Activated naive CD4-positive, alpha-beta T cell treated with anti-CD3 and anti-CD28 coated beads for 36 hours (primary cell): ENCODE results near the gene SFN. TPM values are rescaled to one million over a fixed set of nuclear protein-coding genes. Genes with fewer than 3 reads are reported as not detected.

Experiments used
- CTCF ChIA-PET: fragments of 350-600 bp; sonication (Branson Sonifier 250); formaldehyde crosslinking; loops from one replicate; lab custom pipeline; 2021; ENCODE audit warnings: antibody characterized with exemption; lab: Charles Lee
- DNase-seq: peaks from one replicate; pipeline ENCODE4 v3.0.0-alpha.2; 2020
- H3K27ac Mint-ChIP-seq: one replicate; pipeline ENCODE4 v1.8.0; 2021; ENCODE audit warnings: mild to moderate bottlenecking, mixed read lengths
- H3K27me3 Mint-ChIP-seq: one replicate; pipeline ENCODE4 v1.8.0; 2021; ENCODE audit warnings: low read depth, mixed read lengths
- H3K36me3 Mint-ChIP-seq: one replicate; pipeline ENCODE4 v1.8.0; 2021; ENCODE audit warnings: low read depth, mixed read lengths
- H3K4me1 Mint-ChIP-seq: one replicate; pipeline ENCODE4 v1.8.0; 2021; ENCODE audit warnings: low read depth, mixed read lengths
- H3K4me3 Mint-ChIP-seq: one replicate; pipeline ENCODE4 v1.8.0; 2021; ENCODE audit warnings: mild to moderate bottlenecking, moderate library complexity, mixed read lengths
- H3K9me3 Mint-ChIP-seq: one replicate; pipeline ENCODE4 v1.8.0; 2021; ENCODE audit warnings: mixed read lengths
- intact Hi-C: fragments of 100-400 bp; cut with micrococcal nuclease; formaldehyde crosslinking; loops from one replicate; pipeline ENCODE4 v1.15.1; 2023
- total RNA-seq, 2 experiments: library from RNA; stranded (reverse); gene quantifications; one replicate each; pipeline ENCODE4 v1.2.3, GENCODE V29; 2021

The SFN gene
- total RNA-seq: under 1 TPM; 0.26 to 0.52 TPM

DNA sequence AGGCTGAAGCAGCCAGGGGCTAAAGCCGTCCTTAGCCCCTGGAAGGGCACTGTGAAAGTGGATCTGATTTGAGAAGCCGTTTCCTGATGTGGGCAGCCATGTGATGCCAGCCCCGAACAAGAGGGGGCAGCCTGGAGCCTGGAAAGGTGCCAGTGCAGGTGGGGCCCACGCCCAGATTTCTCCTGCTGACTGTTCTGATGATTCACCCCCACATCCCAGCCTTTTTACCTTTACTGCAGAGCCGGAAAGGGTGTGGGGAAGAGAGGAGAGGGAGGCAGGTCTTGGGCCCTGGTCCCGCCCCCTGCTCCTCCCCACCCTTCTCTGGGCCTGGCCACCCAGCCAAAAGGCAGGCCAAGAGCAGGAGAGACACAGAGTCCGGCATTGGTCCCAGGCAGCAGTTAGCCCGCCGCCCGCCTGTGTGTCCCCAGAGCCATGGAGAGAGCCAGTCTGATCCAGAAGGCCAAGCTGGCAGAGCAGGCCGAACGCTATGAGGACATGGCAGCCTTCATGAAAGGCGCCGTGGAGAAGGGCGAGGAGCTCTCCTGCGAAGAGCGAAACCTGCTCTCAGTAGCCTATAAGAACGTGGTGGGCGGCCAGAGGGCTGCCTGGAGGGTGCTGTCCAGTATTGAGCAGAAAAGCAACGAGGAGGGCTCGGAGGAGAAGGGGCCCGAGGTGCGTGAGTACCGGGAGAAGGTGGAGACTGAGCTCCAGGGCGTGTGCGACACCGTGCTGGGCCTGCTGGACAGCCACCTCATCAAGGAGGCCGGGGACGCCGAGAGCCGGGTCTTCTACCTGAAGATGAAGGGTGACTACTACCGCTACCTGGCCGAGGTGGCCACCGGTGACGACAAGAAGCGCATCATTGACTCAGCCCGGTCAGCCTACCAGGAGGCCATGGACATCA is at the start of gene SFN:
Gene SFN (plus strand): TSS at position 369 of the 904 bp plus-strand sequence. CDS start 64 bp downstream, at position 433.
- no peak within 1 kb of the TSS for H3K27ac Mint-ChIP-seq
- no peaks in the 10 kb centered on the region for H3K27me3 Mint-ChIP-seq
- peaks cover 21% of the 10 kb centered on the region for H3K4me1 Mint-ChIP-seq
- DNase-seq: peak; percentile 76
- intact Hi-C loops: no loop called here
- H3K9me3 Mint-ChIP-seq: no peaks in the 10 kb centered on the region
- H3K36me3 Mint-ChIP-seq: no peaks in the 10 kb centered on the region
- CTCF ChIA-PET: interaction anchor here (0.8 to 1.1 kb wide), 4 partner anchors 31 to 262 kb away, joined by 3 read pairs; no protein-coding TSS in a partner anchor
- peak within 1 kb of the TSS; percentile 92 for H3K4me3 Mint-ChIP-seq

DNA sequence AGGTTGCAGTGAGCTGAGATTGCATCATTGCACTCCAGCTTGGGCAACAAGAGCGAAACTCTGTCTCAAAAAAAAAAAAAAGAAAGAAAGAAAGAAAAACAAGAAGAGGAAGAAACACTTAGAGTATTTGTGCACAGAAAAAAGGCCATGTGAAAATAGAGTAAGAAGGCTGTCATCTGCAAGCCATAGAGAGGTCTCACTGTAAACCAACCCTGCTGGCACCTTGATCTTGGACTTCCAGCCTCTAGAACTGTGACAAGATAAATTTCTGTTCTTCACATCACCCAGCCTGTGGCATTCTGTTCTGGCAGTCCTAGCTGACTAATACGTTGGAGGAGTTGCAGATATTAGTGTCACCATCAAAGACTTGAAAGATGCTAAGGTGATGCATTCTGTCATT is 48.6 kb upstream of the SFN start:
- DNase-seq: no peak
- Mint-ChIP-seq H3K9me3 (no peaks in the 10 kb centered on the region), H3K4me3 (no peak overlapping the region), H3K27ac (no peak overlapping the region), H3K27me3 (no peaks in the 10 kb centered on the region), H3K36me3 (no peaks in the 10 kb centered on the region), H3K4me1 (peaks cover 14% of the 10 kb centered on the region)
- intact Hi-C loops: no loop called here
- CTCF ChIA-PET: interaction anchor here (0.7 to 2.0 kb wide), 2 partner anchors 19 to 231 kb away, joined by 5 to 8 read pairs; no protein-coding TSS in a partner anchor

DNA sequence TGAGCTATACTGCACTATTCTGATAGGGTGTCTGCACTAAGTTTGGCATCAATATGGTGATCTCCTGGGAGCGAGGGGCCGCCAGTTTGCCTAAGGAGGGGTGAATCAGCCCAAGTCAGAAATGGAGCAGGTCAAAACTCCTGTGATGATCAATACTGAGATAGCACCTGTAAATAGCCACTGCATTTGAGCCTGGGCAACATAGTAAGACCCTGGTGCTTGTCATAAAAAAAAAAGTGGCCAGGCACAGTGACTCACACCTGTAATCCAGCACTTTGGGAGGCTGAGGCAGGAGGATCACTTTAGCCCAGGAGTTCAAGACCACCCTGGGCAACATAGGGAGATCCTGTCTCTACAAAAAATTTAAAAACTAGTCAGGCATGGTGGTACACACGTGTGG is 48.1 kb upstream of the SFN start:
- CTCF ChIA-PET: interaction anchor here (2.0 kb wide), 1 partner anchor 18 kb away, joined by 8 read pairs; no protein-coding TSS in a partner anchor
- Mint-ChIP-seq H3K27me3 (no peaks in the 10 kb centered on the region), H3K9me3 (no peaks in the 10 kb centered on the region), H3K4me1 (peaks cover 14% of the 10 kb centered on the region), H3K36me3 (no peaks in the 10 kb centered on the region), H3K4me3 (no peak overlapping the region), H3K27ac (no peak overlapping the region)
- intact Hi-C loops: no loop called here
- DNase-seq: no peak

DNA sequence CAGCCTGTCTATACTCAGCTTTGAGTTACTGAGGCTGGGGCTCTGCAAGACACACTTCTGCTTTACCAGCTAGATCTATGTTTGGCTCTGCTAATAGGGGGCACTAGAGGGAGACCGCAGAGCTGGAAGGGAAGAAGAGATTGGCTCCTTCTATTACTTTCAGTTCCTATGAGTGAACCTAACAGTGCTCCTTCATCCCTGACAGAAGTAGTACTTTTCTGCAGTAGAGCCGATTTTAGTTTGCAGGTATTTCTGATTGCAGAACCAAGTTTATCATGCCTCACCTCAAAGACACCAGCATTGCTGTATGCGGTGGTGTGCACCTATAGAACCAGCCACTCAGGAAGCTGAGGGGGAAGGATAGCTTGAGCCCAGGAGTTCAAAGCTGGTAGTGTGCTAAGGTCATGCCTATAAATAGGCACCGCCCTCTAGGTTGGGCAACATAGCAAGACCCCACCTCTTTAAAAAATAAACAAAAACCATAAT is 42.1 kb upstream of the SFN start:
- intact Hi-C loops: no loop called here
- H3K36me3 Mint-ChIP-seq: no peaks in the 10 kb centered on the region
- H3K9me3 Mint-ChIP-seq: no peaks in the 10 kb centered on the region
- peak; percentile 47 for DNase-seq
- no peaks in the 10 kb centered on the region for H3K27me3 Mint-ChIP-seq
- CTCF ChIA-PET: interaction anchor here (0.6 to 2.5 kb wide), 15 partner anchors 10 to 282 kb away, joined by 3 to 30 read pairs (median 3); no protein-coding TSS in a partner anchor
- H3K4me1 Mint-ChIP-seq: peaks cover 21% of the 10 kb centered on the region
- peak overlapping the region; percentile 51 for H3K27ac Mint-ChIP-seq
- H3K4me3 Mint-ChIP-seq: peak overlapping the region; percentile 52

DNA sequence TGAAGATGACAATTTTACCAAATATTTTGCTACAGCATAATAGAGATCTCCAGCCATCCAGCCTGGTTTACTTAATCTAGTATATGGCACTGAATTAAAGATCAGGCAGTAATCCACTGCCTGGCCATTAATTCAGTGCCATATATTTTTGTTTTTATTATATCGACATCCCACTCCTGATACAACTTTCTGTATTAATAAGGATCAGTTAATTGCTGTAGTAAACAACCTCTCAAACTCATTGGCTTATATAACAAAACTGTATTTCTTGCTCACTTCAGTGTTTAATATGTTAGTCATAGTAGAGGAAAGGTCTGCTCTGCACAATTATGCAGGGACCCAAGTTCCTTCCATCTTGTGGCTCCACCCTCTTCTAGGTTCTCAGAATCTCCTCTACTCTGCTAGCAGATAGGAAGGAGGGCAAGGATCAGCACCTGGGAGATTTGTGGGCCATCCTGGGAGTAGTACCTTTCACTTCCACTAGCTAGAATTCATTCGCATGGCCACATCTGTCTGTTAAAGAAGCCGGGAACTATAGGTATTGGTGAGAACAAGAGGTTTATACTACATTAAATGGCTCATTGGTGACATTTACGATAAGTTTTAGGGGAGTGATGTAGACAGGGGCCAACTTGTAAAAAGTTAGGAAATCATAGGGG is 40.1 kb upstream of the SFN start:
- Mint-ChIP-seq H3K27ac (no peak overlapping the region), H3K4me3 (no peak overlapping the region), H3K4me1 (peaks cover 28% of the 10 kb centered on the region)

DNA sequence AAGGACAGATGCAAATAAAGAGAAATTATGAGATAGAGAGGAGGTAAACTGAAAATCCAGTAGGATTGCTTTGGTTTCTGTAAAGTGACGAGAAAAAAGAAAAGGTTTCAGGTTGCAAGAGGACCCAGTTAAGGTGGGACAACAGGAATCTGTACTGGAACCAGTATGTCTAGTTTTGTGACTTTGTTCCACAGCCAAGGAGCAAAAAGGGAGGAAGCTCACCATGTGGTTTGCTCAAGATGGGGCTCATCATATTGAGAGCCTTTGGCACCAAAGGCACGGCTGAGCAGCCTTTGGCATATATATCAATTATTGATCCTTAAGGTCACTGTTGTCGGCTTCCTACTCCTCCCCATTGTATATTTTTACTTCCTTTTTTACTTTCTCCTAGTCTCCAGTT is 38.2 kb upstream of the SFN start:
- H3K36me3 Mint-ChIP-seq: peaks cover 12% of the 10 kb centered on the region
- DNase-seq: no peak
- H3K27me3 Mint-ChIP-seq: no peaks in the 10 kb centered on the region
- H3K4me1 Mint-ChIP-seq: peaks cover 45% of the 10 kb centered on the region
- H3K4me3 Mint-ChIP-seq: no peak overlapping the region
- no peak overlapping the region for H3K27ac Mint-ChIP-seq
- intact Hi-C loops: no loop called here
- CTCF ChIA-PET: interaction anchor here (1.0 to 1.5 kb wide), 4 partner anchors 14 to 222 kb away, joined by 3 to 8 read pairs (median 4); no protein-coding TSS in a partner anchor
- no peaks in the 10 kb centered on the region for H3K9me3 Mint-ChIP-seq

More for the DNA sequence above, 40.1 kb upstream of the SFN start:
- H3K36me3 Mint-ChIP-seq: peaks cover 6% of the 10 kb centered on the region
- intact Hi-C loops: no loop called here
- H3K27me3 Mint-ChIP-seq: no peaks in the 10 kb centered on the region
- CTCF ChIA-PET: interaction anchor here (0.7 to 1.2 kb wide), 5 partner anchors 11 to 60 kb away, joined by 3 to 6 read pairs (median 4); no protein-coding TSS in a partner anchor
- no peak for DNase-seq
- no peaks in the 10 kb centered on the region for H3K9me3 Mint-ChIP-seq

DNA sequence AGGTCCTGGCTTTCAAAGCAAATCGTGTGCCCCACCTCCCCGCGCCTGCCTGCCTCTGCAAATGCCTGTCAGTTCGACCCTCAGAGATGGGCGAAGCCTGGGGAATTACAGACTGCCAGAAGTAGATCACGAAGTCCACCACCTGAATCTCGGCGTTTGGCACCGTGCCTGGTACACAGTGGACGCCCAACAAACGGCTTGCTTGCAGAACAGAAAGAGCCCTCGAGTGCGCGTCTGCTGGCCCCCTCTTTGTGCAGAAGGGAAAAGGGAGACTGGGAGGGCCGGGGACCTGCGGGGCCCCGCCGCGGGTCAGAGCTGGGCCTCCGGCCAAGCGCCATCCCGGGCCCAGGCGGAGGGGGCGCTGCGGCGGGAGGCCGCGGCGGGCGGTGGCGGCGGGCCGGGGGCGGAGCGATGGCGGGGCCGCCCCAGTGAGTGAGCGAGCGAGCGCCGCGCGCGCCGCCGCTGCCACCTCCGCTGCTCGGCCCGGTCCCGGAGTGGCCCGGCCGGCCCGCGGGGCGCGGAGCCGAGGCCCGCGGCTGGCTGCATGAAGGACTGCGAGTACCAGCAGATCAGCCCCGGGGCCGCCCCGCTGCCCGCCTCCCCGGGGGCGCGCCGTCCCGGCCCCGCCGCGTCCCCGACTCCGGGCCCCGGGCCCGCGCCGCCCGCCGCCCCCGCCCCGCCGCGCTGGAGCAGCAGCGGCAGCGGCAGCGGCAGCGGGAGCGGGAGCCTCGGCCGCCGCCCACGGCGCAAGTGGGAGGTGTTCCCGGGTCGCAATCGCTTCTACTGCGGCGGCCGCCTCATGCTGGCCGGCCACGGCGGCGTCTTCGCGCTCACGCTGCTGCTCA is 36.5 kb upstream of the SFN start, which contains the start of gene ZDHHC18:
Gene ZDHHC18 (plus strand): TSS at position 428 of the 845 bp plus-strand sequence. CDS start 117 bp downstream, at position 545.
- peak; percentile 66 for DNase-seq
- H3K27me3 Mint-ChIP-seq: no peaks in the 10 kb centered on the region
- H3K27ac Mint-ChIP-seq: peak within 1 kb of the TSS; percentile 93
- H3K36me3 Mint-ChIP-seq: peaks cover 19% of the 10 kb centered on the region
- H3K4me1 Mint-ChIP-seq: peaks cover 50% of the 10 kb centered on the region
- intact Hi-C loops: no loop called here
- CTCF ChIA-PET: no interaction called here
- no peaks in the 10 kb centered on the region for H3K9me3 Mint-ChIP-seq
- peak within 1 kb of the TSS; percentile 88 for H3K4me3 Mint-ChIP-seq

DNA sequence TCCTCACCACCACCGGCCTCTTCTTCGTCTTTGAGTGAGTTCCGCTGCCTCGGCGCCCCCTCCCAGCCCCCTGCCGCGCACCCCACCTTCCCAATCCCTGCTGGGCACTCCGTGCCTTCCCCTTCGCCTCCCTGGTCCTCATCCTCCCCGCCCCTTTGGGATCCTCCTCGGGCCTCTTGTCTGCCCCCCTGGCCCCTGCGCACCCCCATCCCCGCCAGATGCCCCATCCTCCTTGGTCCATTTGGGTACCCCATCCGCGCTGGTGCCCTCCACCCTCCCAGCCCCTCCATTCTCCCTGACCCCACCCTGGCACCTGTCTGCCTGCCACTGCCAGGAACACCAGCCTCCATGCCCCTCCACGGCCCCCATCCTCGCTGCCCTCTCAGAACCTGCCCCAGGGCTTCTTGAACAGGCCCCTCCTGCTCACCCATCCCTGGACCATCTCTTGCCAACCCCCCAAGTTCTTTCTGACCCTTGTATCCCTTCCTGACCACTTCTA is 35.8 kb upstream of the SFN start:
- peak overlapping the region; percentile 87 for H3K4me3 Mint-ChIP-seq
- H3K9me3 Mint-ChIP-seq: no peaks in the 10 kb centered on the region
- intact Hi-C loops: no loop called here
- H3K27me3 Mint-ChIP-seq: no peaks in the 10 kb centered on the region
- peaks cover 21% of the 10 kb centered on the region for H3K36me3 Mint-ChIP-seq
- H3K4me1 Mint-ChIP-seq: peaks cover 56% of the 10 kb centered on the region
- no peak for DNase-seq
- H3K27ac Mint-ChIP-seq: peak overlapping the region; percentile 85
- CTCF ChIA-PET: interaction anchor here (1.6 kb wide), 2 partner anchors 17 to 225 kb away, joined by 4 to 10 read pairs; no protein-coding TSS in a partner anchor

DNA sequence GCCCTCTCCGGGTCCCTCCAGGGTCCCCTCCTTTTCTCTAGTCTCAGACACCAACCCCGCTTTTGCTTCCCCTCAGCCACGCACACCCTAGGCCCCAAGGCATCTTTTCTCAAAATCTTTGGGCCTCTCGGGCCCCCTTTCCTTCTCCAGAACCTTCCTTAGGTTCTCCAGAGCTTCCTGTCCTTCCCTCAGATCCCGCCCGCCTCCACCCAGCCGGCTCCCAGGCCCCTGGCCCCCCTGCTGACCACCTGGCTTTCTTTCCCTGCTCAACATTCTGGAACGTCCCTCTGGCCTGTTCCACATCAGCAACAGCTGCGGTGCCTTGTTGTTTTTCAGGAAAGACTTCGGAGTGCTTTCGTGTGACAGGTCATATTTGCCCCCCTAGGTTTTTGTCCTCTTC is 35.3 kb upstream of the SFN start:
- Mint-ChIP-seq H3K4me3 (peak overlapping the region; percentile 87), H3K4me1 (peaks cover 61% of the 10 kb centered on the region), H3K36me3 (peaks cover 23% of the 10 kb centered on the region), H3K9me3 (no peaks in the 10 kb centered on the region), H3K27me3 (no peaks in the 10 kb centered on the region), H3K27ac (peak overlapping the region; percentile 85)
- intact Hi-C loops: no loop called here
- CTCF ChIA-PET: interaction anchor here (1.6 kb wide), 2 partner anchors 17 to 225 kb away, joined by 4 to 10 read pairs; no protein-coding TSS in a partner anchor
- no peak for DNase-seq

DNA sequence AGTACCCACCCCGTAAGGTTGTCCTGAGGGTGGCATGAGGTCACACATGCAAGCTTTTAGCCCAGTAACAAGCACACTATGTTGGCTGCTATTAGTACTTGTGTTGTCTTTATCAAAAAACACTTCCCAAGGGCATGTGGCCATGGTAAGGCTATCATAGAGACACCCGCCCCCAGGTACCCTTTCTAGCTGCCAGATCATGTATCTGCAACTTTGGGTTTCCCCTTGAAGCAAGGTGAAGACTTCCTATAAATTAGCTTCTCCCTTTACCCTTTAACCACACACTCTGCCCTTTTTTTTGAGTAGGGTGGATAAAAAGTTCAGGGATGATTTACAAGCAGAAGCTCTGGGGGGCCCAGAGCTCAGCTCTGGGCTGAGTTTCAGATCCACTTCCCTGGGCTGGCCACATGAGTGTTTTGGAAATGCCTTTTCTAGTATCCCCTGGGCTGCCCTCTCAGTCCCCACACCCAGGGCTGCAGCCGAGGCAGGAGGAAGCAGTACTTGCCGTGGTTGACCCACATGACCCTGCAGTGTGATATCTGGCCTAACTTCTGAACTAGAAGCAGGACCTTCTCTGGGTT is 34.4 kb upstream of the SFN start:
- H3K4me1 Mint-ChIP-seq: peaks cover 66% of the 10 kb centered on the region
- no peaks in the 10 kb centered on the region for H3K27me3 Mint-ChIP-seq
- peak; percentile 57 for DNase-seq
- CTCF ChIA-PET: interaction anchor here (0.9 to 1.6 kb wide), 4 partner anchors 18 to 226 kb away, joined by 3 to 10 read pairs (median 4); no protein-coding TSS in a partner anchor
- intact Hi-C loops: no loop called here
- H3K9me3 Mint-ChIP-seq: no peaks in the 10 kb centered on the region
- peak overlapping the region; percentile 87 for H3K4me3 Mint-ChIP-seq
- peak overlapping the region; percentile 85 for H3K27ac Mint-ChIP-seq
- peaks cover 28% of the 10 kb centered on the region for H3K36me3 Mint-ChIP-seq
